CD4-positive, CD25-positive, alpha-beta regulatory T cell (primary cell): ENCODE data around the gene NTRK2. TPM values are rescaled to one million over a fixed set of nuclear protein-coding genes. Genes with fewer than 3 reads are reported as not detected.

Experiments
- ATAC-seq, 2 donors: fragments of 150-1000 bp; cut with Tn5 transposase; one replicate each; pipeline ENCODE4 v1.10.0; 2021; ENCODE audit warnings: low read depth in 2 of 2, moderate number of reproducible peaks in 2 of 2, moderate library complexity in 1 of 2
- DNase-seq, 3 donors: peaks; one replicate each; pipeline versions ENCODE4 v3.0.0 to v3.0.0-alpha.2; 2012 to 2022; ENCODE audit warnings: mixed read lengths in 1 of 3
- H3K27ac ChIP-seq: one replicate; pipeline ENCODE4 v1.7.0; 2013; ENCODE audit warnings: mild to moderate bottlenecking, low read length; ENCODE audit not compliant: insufficient read depth, poor library complexity, severe bottlenecking
- H3K27me3 ChIP-seq: one replicate; pipeline ENCODE4 v1.7.0; 2013; ENCODE audit warnings: low read length; ENCODE audit not compliant: control insufficient read depth, insufficient read depth
- H3K36me3 ChIP-seq: one replicate; pipeline ENCODE4 v1.7.0; 2013; ENCODE audit warnings: mild to moderate bottlenecking, low read length, moderate library complexity; ENCODE audit not compliant: control insufficient read depth, insufficient read depth
- H3K4me1 ChIP-seq: 2 replicates; pipeline ENCODE4 v1.7.0; 2013; ENCODE audit warnings: mild to moderate bottlenecking, low read length; ENCODE audit not compliant: insufficient read depth, control insufficient read depth, poor library complexity, severe bottlenecking
- H3K4me3 ChIP-seq: one replicate; pipeline ENCODE4 v1.7.0; 2013; ENCODE audit warnings: low read depth, mild to moderate bottlenecking, low read length, moderate library complexity
- H3K9me3 ChIP-seq, 2 experiments: 1 replicate in 1 of 2; 2 replicates in 1 of 2; pipeline ENCODE4 v1.7.0; 2013; ENCODE audit warnings: low read length in 2 of 2, mild to moderate bottlenecking in 1 of 2, moderate library complexity in 1 of 2; ENCODE audit not compliant: control insufficient read depth in 2 of 2
- H3K27ac Mint-ChIP-seq, 3 donors: one replicate each; pipeline ENCODE4 v1.8.0; 2020 to 2022; ENCODE audit warnings: mild to moderate bottlenecking in 3 of 3, mixed read lengths in 3 of 3, moderate library complexity in 2 of 3
- H3K27me3 Mint-ChIP-seq: one replicate; pipeline ENCODE4 v1.8.0; 2022; ENCODE audit warnings: mild to moderate bottlenecking, mixed read lengths
- H3K36me3 Mint-ChIP-seq: one replicate; pipeline ENCODE4 v1.8.0; 2020; ENCODE audit warnings: mixed read lengths
- H3K4me1 Mint-ChIP-seq, 4 donors: one replicate each; pipeline ENCODE4 v1.8.0; 2020 to 2022; ENCODE audit warnings: mixed read lengths in 4 of 4, mild to moderate bottlenecking in 1 of 4
- H3K4me3 Mint-ChIP-seq, 4 donors: one replicate each; pipeline ENCODE4 v1.8.0; 2020 to 2022; ENCODE audit warnings: mild to moderate bottlenecking in 4 of 4, mixed read lengths in 4 of 4, moderate library complexity in 3 of 4
- H3K9me3 Mint-ChIP-seq, 7 donors: one replicate each; pipeline ENCODE4 v1.8.0; 2020 to 2022; ENCODE audit warnings: mixed read lengths in 7 of 7, mild to moderate bottlenecking in 3 of 7, moderate library complexity in 2 of 7
- polyA plus RNA-seq, 4 donors: library from polyadenylated mRNA; unstranded; fragments of 300-500 nt; fragmentation: Illumina TruSeq; gene quantifications; one replicate each; pipeline ENCODE4 v1.2.3, GENCODE V29; 2021
- total RNA-seq: library from RNA; stranded (reverse); gene quantifications from one replicate; pipeline ENCODE4 v1.2.3, GENCODE V29; 2022

The NTRK2 gene
- total and polyA plus RNA-seq, 5 donors from 2014 or later, result 0.02 to 0.12 TPM; not detected in 3

DNA sequence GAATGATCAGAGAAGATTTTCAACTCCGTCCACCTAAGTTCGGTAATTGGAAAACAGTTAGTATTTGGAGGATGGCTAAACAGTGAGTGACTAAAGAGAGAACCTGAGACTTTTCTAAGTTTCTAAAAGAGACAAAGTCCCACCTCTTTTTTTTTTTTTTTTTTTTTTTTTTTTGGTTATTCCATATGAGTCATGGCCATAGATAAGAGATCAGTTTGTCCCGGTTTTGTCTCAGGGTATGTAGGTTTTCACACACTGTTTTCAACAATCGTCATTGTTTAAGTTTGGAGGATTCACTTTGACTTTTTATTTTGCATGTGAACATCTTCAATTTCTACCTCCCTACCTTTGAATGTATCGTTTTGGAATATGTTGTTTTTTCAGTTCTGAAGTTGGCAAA, 85.9 kb downstream of the NTRK2 start:
- no peaks in the 10 kb centered on the region for H3K36me3 Mint-ChIP-seq
- Histone ChIP-seq H3K4me3 (no peak overlapping the region), H3K4me1 (no peaks in the 10 kb centered on the region), H3K27me3 (no peaks in the 10 kb centered on the region), H3K27ac (no peak overlapping the region), H3K9me3 (no peaks in the 10 kb centered on the region), H3K36me3 (no peaks in the 10 kb centered on the region)
- H3K27ac Mint-ChIP-seq, result no peak overlapping the region
- peaks cover 0 to 5% (median 2%) of the 10 kb centered on the region in 4 donors for H3K4me1 Mint-ChIP-seq
- DNase-seq, result no peak
- peaks cover 0 to 1% (median 0%) of the 10 kb centered on the region in 7 donors for H3K9me3 Mint-ChIP-seq
- H3K27me3 Mint-ChIP-seq, result peaks cover 4% of the 10 kb centered on the region
- H3K4me3 Mint-ChIP-seq, result no peak overlapping the region
- no peak for ATAC-seq

DNA sequence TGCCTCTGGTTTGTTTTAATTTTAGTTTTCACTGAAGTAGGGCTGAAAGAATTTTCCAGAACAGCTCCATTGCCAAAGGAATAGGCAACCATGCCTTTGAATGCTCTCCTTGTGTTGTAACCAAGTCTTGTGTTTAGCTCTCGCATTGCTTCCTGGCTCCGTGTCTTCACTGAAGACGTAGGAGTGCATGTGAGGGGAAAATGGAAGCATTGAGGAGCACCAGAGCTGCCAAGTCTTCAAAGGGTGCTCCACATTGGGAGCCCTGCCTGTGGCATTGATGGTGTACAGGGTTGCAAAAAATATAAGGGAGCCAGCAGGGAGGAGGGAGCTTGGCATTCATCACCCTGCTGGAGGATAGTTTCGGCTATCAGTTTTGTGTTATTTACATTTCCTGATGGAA, 86.6 kb downstream of the NTRK2 start:
- ATAC-seq (no peak), DNase-seq (no peak)

DNA sequence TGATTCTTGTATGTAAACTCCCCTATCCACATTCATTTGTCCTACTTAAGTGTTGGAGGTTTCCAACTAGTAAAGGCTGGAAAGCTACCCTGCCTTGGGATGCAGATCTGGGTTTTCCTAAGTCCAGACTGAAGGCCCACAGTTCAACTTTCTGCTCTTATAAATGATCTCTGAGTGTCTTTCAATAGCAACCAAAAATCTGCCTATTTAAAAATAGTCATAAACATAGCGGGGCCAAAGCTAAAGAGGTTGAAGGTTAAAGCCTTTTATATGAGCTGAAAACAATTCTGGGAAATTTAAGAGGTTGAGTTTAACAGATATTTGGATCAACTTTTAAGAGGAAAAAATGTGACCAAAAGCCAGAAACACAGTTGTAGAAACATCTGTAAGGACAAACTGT, 87.2 kb downstream of the NTRK2 start:
- no peaks in the 10 kb centered on the region for H3K4me1 ChIP-seq
- peaks cover 4% of the 10 kb centered on the region for H3K27me3 Mint-ChIP-seq
- DNase-seq (no peak), ATAC-seq (no peak)
- H3K36me3 ChIP-seq, result no peaks in the 10 kb centered on the region
- no peak overlapping the region for H3K4me3 ChIP-seq
- no peak overlapping the region for H3K27ac ChIP-seq
- H3K4me3 Mint-ChIP-seq, result no peak overlapping the region
- no peaks in the 10 kb centered on the region for H3K27me3 ChIP-seq
- no peak overlapping the region for H3K27ac Mint-ChIP-seq
- H3K9me3 Mint-ChIP-seq, result peaks cover 0 to 1% (median 0%) of the 10 kb centered on the region in 7 donors
- no peaks in the 10 kb centered on the region for H3K36me3 Mint-ChIP-seq
- peaks cover 0 to 5% (median 2%) of the 10 kb centered on the region in 4 donors for H3K4me1 Mint-ChIP-seq
- no peaks in the 10 kb centered on the region for H3K9me3 ChIP-seq

More for the DNA sequence above, 86.6 kb downstream of the NTRK2 start:
- peaks cover 4% of the 10 kb centered on the region for H3K27me3 Mint-ChIP-seq
- H3K4me1 Mint-ChIP-seq, result peaks cover 0 to 5% (median 2%) of the 10 kb centered on the region in 4 donors
- H3K9me3 Mint-ChIP-seq, result peaks cover 0 to 1% (median 0%) of the 10 kb centered on the region in 7 donors
- no peak overlapping the region for H3K27ac Mint-ChIP-seq
- Histone ChIP-seq H3K27ac (no peak overlapping the region), H3K27me3 (no peaks in the 10 kb centered on the region), H3K4me1 (no peaks in the 10 kb centered on the region), H3K36me3 (no peaks in the 10 kb centered on the region), H3K9me3 (no peaks in the 10 kb centered on the region), H3K4me3 (no peak overlapping the region)
- no peaks in the 10 kb centered on the region for H3K36me3 Mint-ChIP-seq
- no peak overlapping the region for H3K4me3 Mint-ChIP-seq

DNA sequence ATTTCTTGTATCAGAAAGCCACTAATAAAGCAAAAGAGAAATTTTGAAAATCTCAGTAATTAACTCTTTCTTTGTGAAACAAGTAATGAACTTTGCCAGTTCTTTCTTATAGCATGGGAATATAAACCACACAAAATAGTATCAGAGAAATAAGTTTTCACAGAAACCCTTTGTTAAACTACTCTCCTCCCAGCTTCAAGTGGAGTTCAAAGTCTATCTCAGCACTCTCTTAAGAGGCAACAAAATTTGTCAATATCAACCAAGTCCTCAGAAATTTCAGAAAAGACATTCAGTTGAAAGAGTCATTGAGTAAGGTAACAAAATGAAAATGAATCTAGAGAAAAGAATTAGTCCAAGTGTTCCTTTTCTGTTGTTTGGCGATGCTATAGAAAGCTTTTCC, 89.3 kb downstream of the NTRK2 start:
- no peak overlapping the region for H3K27ac Mint-ChIP-seq
- no peak overlapping the region for H3K4me3 ChIP-seq
- ATAC-seq, result no peak

DNA sequence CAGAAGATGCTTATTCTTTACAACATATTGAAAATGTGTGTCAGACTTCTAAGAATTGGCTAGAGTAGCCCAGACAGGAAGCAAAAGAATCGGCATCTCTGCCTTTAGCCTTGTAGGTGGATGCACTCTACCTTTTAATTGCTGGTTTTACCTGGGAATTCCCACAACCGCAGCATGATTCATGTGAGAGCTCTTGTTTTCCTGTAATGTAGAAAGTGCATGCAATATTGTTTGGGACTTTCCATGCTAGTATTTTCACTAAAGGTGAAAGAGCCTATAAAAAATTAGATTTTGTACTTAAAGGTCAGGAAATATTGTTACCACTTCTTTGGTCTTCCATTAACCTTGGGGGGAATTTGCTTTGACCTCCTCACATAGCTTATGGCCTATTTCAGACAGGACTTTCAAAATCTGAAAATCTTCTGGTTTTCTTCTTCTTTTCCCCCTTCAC, 89.8 kb downstream of the NTRK2 start:
- Histone ChIP-seq H3K27ac (no peak overlapping the region), H3K4me1 (no peaks in the 10 kb centered on the region), H3K36me3 (no peaks in the 10 kb centered on the region), H3K9me3 (no peaks in the 10 kb centered on the region), H3K27me3 (no peaks in the 10 kb centered on the region), H3K4me3 (no peak overlapping the region)
- peaks cover 0 to 2% (median 0%) of the 10 kb centered on the region in 7 donors for H3K9me3 Mint-ChIP-seq
- H3K4me1 Mint-ChIP-seq, result peaks cover 0 to 5% (median 2%) of the 10 kb centered on the region in 4 donors
- no peaks in the 10 kb centered on the region for H3K36me3 Mint-ChIP-seq
- ATAC-seq (no peak), DNase-seq (peak in 1 of 3 donors; percentile 15)
- H3K4me3 Mint-ChIP-seq, result no peak overlapping the region
- no peak overlapping the region for H3K27ac Mint-ChIP-seq
- peaks cover 7% of the 10 kb centered on the region for H3K27me3 Mint-ChIP-seq

More for the DNA sequence above, 89.3 kb downstream of the NTRK2 start:
- Mint-ChIP-seq H3K9me3 (peaks cover 0 to 2% (median 0%) of the 10 kb centered on the region in 7 donors), H3K36me3 (no peaks in the 10 kb centered on the region), H3K27me3 (peaks cover 7% of the 10 kb centered on the region), H3K4me1 (peaks cover 0 to 5% (median 2%) of the 10 kb centered on the region in 4 donors), H3K4me3 (no peak overlapping the region)
- no peaks in the 10 kb centered on the region for H3K27me3 ChIP-seq
- no peaks in the 10 kb centered on the region for H3K9me3 ChIP-seq
- no peak for DNase-seq
- H3K36me3 ChIP-seq, result no peaks in the 10 kb centered on the region
- H3K4me1 ChIP-seq, result no peaks in the 10 kb centered on the region
- no peak overlapping the region for H3K27ac ChIP-seq

DNA sequence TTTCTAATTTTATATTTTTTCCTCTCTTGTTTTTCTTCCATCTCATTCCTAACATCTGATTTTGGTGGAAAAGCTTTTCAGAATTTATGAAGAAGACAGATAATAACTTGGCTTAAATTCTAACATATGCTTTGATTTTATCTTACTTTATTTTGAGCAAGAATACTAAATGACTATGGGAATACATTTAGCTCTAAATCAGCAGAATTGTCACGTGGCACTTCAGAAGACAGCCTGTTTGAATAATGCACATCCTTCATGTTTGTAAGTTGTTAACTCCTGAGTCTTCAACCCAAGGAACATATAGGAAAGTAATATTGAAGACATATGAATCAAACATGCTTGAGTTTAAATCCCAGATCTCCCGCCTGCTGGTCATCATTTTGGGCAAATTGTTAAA, 90.3 kb downstream of the NTRK2 start:
- H3K27me3 Mint-ChIP-seq, result peaks cover 7% of the 10 kb centered on the region
- H3K9me3 ChIP-seq, result no peaks in the 10 kb centered on the region
- DNase-seq (no peak), ATAC-seq (no peak)
- H3K9me3 Mint-ChIP-seq, result peaks cover 0 to 2% (median 0%) of the 10 kb centered on the region in 7 donors
- H3K4me3 Mint-ChIP-seq, result no peak overlapping the region
- no peaks in the 10 kb centered on the region for H3K36me3 ChIP-seq
- no peaks in the 10 kb centered on the region for H3K27me3 ChIP-seq
- no peaks in the 10 kb centered on the region for H3K4me1 ChIP-seq
- H3K27ac ChIP-seq, result no peak overlapping the region
- no peak overlapping the region for H3K4me3 ChIP-seq
- H3K27ac Mint-ChIP-seq, result peak overlapping the region in 1 of 3 donors; percentile 5
- H3K4me1 Mint-ChIP-seq, result peaks cover 0 to 5% (median 2%) of the 10 kb centered on the region in 4 donors
- H3K36me3 Mint-ChIP-seq, result no peaks in the 10 kb centered on the region

DNA sequence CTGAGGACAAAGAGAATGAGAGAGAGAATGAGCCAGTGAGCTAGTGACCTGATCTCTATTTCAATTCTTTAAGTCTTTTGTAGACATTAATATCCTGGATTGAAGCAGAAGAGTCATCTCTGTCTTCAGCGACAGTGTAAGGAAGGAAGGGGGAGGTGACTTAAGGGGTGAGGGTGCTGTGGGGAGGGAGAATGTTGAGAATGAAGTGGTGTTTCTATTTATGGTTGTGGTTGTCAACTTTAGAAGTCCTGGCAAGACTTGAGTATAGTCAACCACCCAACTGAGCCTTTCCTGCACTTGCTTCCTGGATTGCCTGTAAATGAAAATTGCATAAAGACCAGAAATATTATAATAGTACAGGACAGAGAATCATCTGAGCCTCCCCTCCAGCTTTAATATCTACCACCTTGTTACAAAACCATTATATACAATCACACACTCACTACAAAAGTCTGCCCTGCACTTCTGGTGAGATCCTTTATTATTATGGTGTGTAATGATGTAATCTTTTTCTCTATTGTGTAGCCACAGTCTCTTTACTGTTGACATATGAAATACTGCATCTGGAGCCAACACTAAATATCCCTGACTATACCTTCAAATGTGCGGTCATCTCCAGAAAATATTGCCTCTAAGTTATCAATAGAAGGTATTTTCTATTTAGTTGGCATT, 91.7 kb downstream of the NTRK2 start:
- Mint-ChIP-seq H3K27me3 (peaks cover 4% of the 10 kb centered on the region), H3K4me1 (peaks cover 0 to 5% (median 2%) of the 10 kb centered on the region in 4 donors), H3K27ac (no peak overlapping the region), H3K9me3 (peaks cover 0 to 1% (median 0%) of the 10 kb centered on the region in 7 donors), H3K36me3 (no peaks in the 10 kb centered on the region), H3K4me3 (no peak overlapping the region)
- no peak overlapping the region for H3K4me3 ChIP-seq
- H3K36me3 ChIP-seq, result no peaks in the 10 kb centered on the region
- DNase-seq, result no peak
- no peaks in the 10 kb centered on the region for H3K9me3 ChIP-seq
- no peaks in the 10 kb centered on the region for H3K27me3 ChIP-seq
- no peak for ATAC-seq
- no peaks in the 10 kb centered on the region for H3K4me1 ChIP-seq
- no peak overlapping the region for H3K27ac ChIP-seq

DNA sequence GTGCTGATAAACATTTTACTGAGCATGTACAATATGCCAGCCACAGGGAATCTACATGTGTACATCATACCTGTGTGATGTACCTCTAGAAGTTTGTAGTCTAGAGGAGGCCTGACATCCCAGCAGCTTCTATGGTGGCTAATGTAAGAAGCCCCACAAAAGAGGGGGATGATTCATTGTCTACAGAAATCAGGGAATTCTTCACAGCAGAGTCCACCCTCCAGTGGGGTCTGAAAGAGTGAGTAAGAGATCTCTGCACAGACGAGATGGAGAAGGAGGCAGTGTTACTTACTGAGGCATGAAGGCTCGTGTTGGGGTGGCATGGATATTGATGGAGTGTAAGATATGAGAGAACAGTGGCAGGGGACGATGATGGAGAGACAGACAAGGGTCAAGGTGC, 103.0 kb downstream of the NTRK2 start:
- H3K9me3 ChIP-seq, result no peaks in the 10 kb centered on the region
- Mint-ChIP-seq H3K27me3 (no peaks in the 10 kb centered on the region), H3K9me3 (peaks cover 0 to 6% (median 0%) of the 10 kb centered on the region in 7 donors), H3K4me1 (no peaks in the 10 kb centered on the region), H3K36me3 (no peaks in the 10 kb centered on the region), H3K4me3 (no peak overlapping the region), H3K27ac (no peak overlapping the region)
- H3K4me1 ChIP-seq, result no peaks in the 10 kb centered on the region
- no peaks in the 10 kb centered on the region for H3K27me3 ChIP-seq
- ATAC-seq (no peak), DNase-seq (no peak)
- no peak overlapping the region for H3K4me3 ChIP-seq
- no peak overlapping the region for H3K27ac ChIP-seq
- no peaks in the 10 kb centered on the region for H3K36me3 ChIP-seq
